ENCODE data around the gene THRB. TPM values are rescaled to one million over a fixed set of nuclear protein-coding genes. Genes with fewer than 3 reads are reported as not detected.

Gene THRB
- total RNA-seq, 1 experiment from 2014 or later = 5.8 TPM

GRCh38 chr3:24474862-24475261 lies 19.8 kb downstream of the THRB start:
- no peaks in the 10 kb centered on the region for H3K9me3 Mint-ChIP-seq
- DNase-seq (ENCODE audit: low spot score) = no peak
- TF ChIP-seq USF2 (CRISPR knock-in tag; IDR thresholded peaks at IDR 0.05) (no peak), CREB1 (CRISPR knock-in tag; IDR thresholded peaks at IDR 0.05) (no peak), GRHL2 (CRISPR knock-in tag; IDR thresholded peaks at IDR 0.05; ENCODE audit: insufficient replicate concordance, severe bottlenecking) (no peak), ZNF281 (CRISPR knock-in tag; IDR thresholded peaks at IDR 0.05) (no peak), AFF4 (CRISPR knock-in tag; IDR thresholded peaks at IDR 0.05; ENCODE audit: borderline replicate concordance) (no peak), ZMAT4 (CRISPR knock-in tag; IDR thresholded peaks at IDR 0.05) (no peak), NFYB (CRISPR knock-in tag; conservative IDR thresholded peaks at IDR 0.05; ENCODE audit: low read depth) (no peak), ZBTB21 (CRISPR knock-in tag; IDR thresholded peaks at IDR 0.05; ENCODE audit: borderline replicate concordance) (no peak), SMAD4 (CRISPR knock-in tag; IDR thresholded peaks at IDR 0.05) (no peak), RELA (CRISPR knock-in tag; IDR thresholded peaks at IDR 0.05; ENCODE audit: borderline replicate concordance) (no peak), NR3C1 (CRISPR knock-in tag; conservative IDR thresholded peaks at IDR 0.05; ENCODE audit: low read depth) (no peak), E2F5 (CRISPR knock-in tag; IDR thresholded peaks at IDR 0.05) (no peak), FOXP1 (CRISPR knock-in tag; IDR thresholded peaks at IDR 0.05; ENCODE audit: borderline replicate concordance) (no peak), ATF1 (CRISPR knock-in tag; IDR thresholded peaks at IDR 0.05) (no peak), ZSCAN18 (CRISPR knock-in tag; IDR thresholded peaks at IDR 0.05) (no peak), NR2C2 (CRISPR knock-in tag; IDR thresholded peaks at IDR 0.05) (no peak), STAT6 (CRISPR knock-in tag; conservative IDR thresholded peaks at IDR 0.05; ENCODE audit: low read depth) (no peak), ZBTB43 (CRISPR knock-in tag; IDR thresholded peaks at IDR 0.05) (no peak)
- peaks cover 39% of the 10 kb centered on the region for H3K27me3 Mint-ChIP-seq (ENCODE audit: low read depth)
- H3K36me3 Mint-ChIP-seq = no peaks in the 10 kb centered on the region
- H3K4me1 Mint-ChIP-seq = peaks cover 28% of the 10 kb centered on the region
- ATAC-seq = no peak
- H3K27ac Mint-ChIP-seq = no peak overlapping the region
- ChIA-PET POLR2A (no interaction called here), CTCF (no interaction called here)
- no peak overlapping the region for H3K4me3 Mint-ChIP-seq
